Tibial artery (tissue), 4 donors: ENCODE measurements around the gene AGRN.
"Not testable (repeated sequence)": the region's sequence is repeated elsewhere in the genome, so short reads cannot be mapped to it uniquely, and the experiment has no call there.

Experiments
- DNase-seq, 2 donors: peaks; one replicate each; pipeline ENCODE4 v3.0.0-alpha.2; 2019
- H3K27ac ChIP-seq, 2 donors: fragments of 200-600 bp; sonication (generic) in 1 of 2; 1 replicate in 1 of 2; 2 replicates in 1 of 2; pipeline ENCODE4 v1.5.1; 2018 to 2019; ENCODE audit warnings: mild to moderate bottlenecking in 1 of 2
- H3K27me3 ChIP-seq, 2 donors: fragments of 200-600 bp; sonication (generic) in 1 of 2; one replicate each; pipeline versions ENCODE4 v1.5.1 to v1.6.0; 2016 to 2019
- H3K36me3 ChIP-seq, 3 donors: fragments of 200-600 bp; sonication (generic) in 2 of 3; one replicate each; pipeline ENCODE4 v1.5.1; 2016 to 2019; ENCODE audit warnings: mild to moderate bottlenecking in 2 of 3
- H3K4me1 ChIP-seq, 4 donors: fragments of 200-600 bp; sonication (generic) in 2 of 4; 1 replicate in 3 of 4; 2 replicates in 1 of 4; pipeline ENCODE4 v1.5.1; 2016 to 2019
- H3K4me3 ChIP-seq, 2 donors: fragments of 200-600 bp; sonication (generic) in 1 of 2; 1 replicate in 1 of 2; 2 replicates in 1 of 2; pipeline ENCODE4 v1.5.1; 2018 to 2019; ENCODE audit warnings: mild to moderate bottlenecking in 2 of 2
- H3K9me3 ChIP-seq, 3 donors: fragments of 200-600 bp; sonication (generic) in 1 of 3; one replicate each; pipeline ENCODE4 v1.5.1; 2016 to 2019
- intact Hi-C: fragments of 100-400 bp; cut with DNase I; formaldehyde crosslinking; loops from one replicate; pipeline ENCODE4 v1.15.0; 2023; ENCODE audit warnings: low total_unique reads
- TF ChIP-seq, protein P1 (sequence below), 2 experiments: fragments of 200-600 bp in 1 of 2; fragments of 450-650 bp in 1 of 2; IDR thresholded peaks; one replicate each; pipeline ENCODE4 v1.5.1; 2017 to 2019; ENCODE audit warnings: antibody characterized with exemption in 2 of 2, mild to moderate bottlenecking in 1 of 2, moderate library complexity in 1 of 2

AGRN gene

GRCh38 chr1:1054099-1054700 lies 34.3 kb downstream of the AGRN start:
- peaks cover 0 to 29% of the 10 kb centered on the region in 2 donors for H3K27me3 ChIP-seq
- intact Hi-C loops = no loop called here
- no peak overlapping the region for H3K27ac ChIP-seq
- TF ChIP-seq, protein P1, sequence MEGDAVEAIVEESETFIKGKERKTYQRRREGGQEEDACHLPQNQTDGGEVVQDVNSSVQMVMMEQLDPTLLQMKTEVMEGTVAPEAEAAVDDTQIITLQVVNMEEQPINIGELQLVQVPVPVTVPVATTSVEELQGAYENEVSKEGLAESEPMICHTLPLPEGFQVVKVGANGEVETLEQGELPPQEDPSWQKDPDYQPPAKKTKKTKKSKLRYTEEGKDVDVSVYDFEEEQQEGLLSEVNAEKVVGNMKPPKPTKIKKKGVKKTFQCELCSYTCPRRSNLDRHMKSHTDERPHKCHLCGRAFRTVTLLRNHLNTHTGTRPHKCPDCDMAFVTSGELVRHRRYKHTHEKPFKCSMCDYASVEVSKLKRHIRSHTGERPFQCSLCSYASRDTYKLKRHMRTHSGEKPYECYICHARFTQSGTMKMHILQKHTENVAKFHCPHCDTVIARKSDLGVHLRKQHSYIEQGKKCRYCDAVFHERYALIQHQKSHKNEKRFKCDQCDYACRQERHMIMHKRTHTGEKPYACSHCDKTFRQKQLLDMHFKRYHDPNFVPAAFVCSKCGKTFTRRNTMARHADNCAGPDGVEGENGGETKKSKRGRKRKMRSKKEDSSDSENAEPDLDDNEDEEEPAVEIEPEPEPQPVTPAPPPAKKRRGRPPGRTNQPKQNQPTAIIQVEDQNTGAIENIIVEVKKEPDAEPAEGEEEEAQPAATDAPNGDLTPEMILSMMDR (IDR thresholded peaks at IDR 0.05) = no peak
- H3K9me3 ChIP-seq = no peaks in the 10 kb centered on the region
- DNase-seq = no peak
- peaks cover 0 to 60% (median 20%) of the 10 kb centered on the region in 3 donors for H3K36me3 ChIP-seq
- H3K4me3 ChIP-seq = no peak overlapping the region
- H3K4me1 ChIP-seq = peaks cover 0 to 10% (median 8%) of the 10 kb centered on the region in 4 donors

- TF ChIP-seq, protein P1 (IDR thresholded peaks at IDR 0.05) = no peak
- Histone ChIP-seq H3K4me3 (no peak overlapping the region), H3K4me1 (peaks cover 0 to 18% (median 16%) of the 10 kb centered on the region in 4 donors), H3K9me3 (no peaks in the 10 kb centered on the region), H3K27ac (no peak overlapping the region), H3K27me3 (peaks cover 0 to 37% of the 10 kb centered on the region in 2 donors), H3K36me3 (peaks cover 0 to 52% (median 20%) of the 10 kb centered on the region in 3 donors)
- no peak for DNase-seq
- intact Hi-C loops = no loop called here
These were observed 35.1 kb downstream of the AGRN start for GRCh38 chr1:1054971-1055370.

GRCh38 chr1:1055841-1056736 lies 36.2 kb downstream of the AGRN start:
- Histone ChIP-seq H3K27me3 (peaks cover 0 to 48% of the 10 kb centered on the region in 2 donors), H3K9me3 (no peaks in the 10 kb centered on the region), H3K36me3 (peaks cover 0 to 41% (median 15%) of the 10 kb centered on the region in 3 donors)

GRCh38 chr1:1057769-1058087 lies 37.8 kb downstream of the AGRN start:
- DNase-seq, H3K9me3 ChIP-seq, H3K4me3 ChIP-seq, intact Hi-C loops, H3K27ac ChIP-seq: not testable (repeated sequence)
- Histone ChIP-seq H3K27me3 (peaks cover 0 to 64% of the 10 kb centered on the region in 2 donors), H3K4me1 (peaks cover 0 to 29% (median 17%) of the 10 kb centered on the region in 4 donors), H3K36me3 (peaks cover 0 to 28% (median 6%) of the 10 kb centered on the region in 3 donors)

More at GRCh38 chr1:1055841-1056736, 36.2 kb downstream of the AGRN start:
- peaks cover 0 to 24% (median 17%) of the 10 kb centered on the region in 4 donors for H3K4me1 ChIP-seq
- DNase-seq = no peak
- H3K4me3 ChIP-seq = no peak overlapping the region
- TF ChIP-seq, protein P1 (IDR thresholded peaks at IDR 0.05) = no peak
- no peak overlapping the region for H3K27ac ChIP-seq
- intact Hi-C loops = no loop called here

- TF ChIP-seq, protein P1 (IDR thresholded peaks at IDR 0.05) = no peak
- peaks cover 0 to 22% (median 6%) of the 10 kb centered on the region in 3 donors for H3K36me3 ChIP-seq
- H3K27me3 ChIP-seq = peaks cover 0 to 70% of the 10 kb centered on the region in 2 donors
- no peak overlapping the region for H3K27ac ChIP-seq
- peaks cover 0 to 29% (median 17%) of the 10 kb centered on the region in 4 donors for H3K4me1 ChIP-seq
- no peak overlapping the region for H3K4me3 ChIP-seq
- intact Hi-C loops = no loop called here
- no peak for DNase-seq
- no peaks in the 10 kb centered on the region for H3K9me3 ChIP-seq
These were observed 38.4 kb downstream of the AGRN start for GRCh38 chr1:1058088-1058905.
